SK-N-MC (cell line): ENCODE data around the gene CDKN1A.

ENCODE experiments used
- DNase-seq: peaks from one replicate; pipeline ENCODE4 v3.0.0-alpha.2; 2011; ENCODE audit warnings: low read depth, low spot score
- H3K27ac ChIP-seq: fragments of 200-600 bp; sonication (generic); 2 replicates; pipeline ENCODE4 v1.5.1; 2016; ENCODE audit warnings: mixed run types
- H3K36me3 ChIP-seq: fragments of 200-600 bp; sonication (generic); 2 replicates; pipeline ENCODE4 v1.6.1; 2017; ENCODE audit warnings: antibody characterized with exemption, low read length, mixed read lengths; ENCODE audit not compliant: insufficient read depth
- H3K4me3 ChIP-seq: fragments of 200-600 bp; sonication (generic); 2 replicates; pipeline ENCODE4 v1.5.1; 2016
- H3K9ac ChIP-seq: fragments of 200-600 bp; sonication (generic); 2 replicates; pipeline ENCODE4 v1.8.0; 2017; ENCODE audit warnings: mixed run types, mixed read lengths; ENCODE audit not compliant: insufficient read length
- H3K9me3 ChIP-seq: fragments of 200-600 bp; sonication (generic); 2 replicates; pipeline ENCODE4 v1.6.1; 2017; ENCODE audit warnings: low read depth, mild to moderate bottlenecking, antibody characterized with exemption, low read length, moderate library complexity, mixed read lengths
- EZH2 ChIP-seq: fragments of 200-600 bp; sonication (generic); IDR thresholded peaks from one replicate; pipeline ENCODE4 v1.6.1; 2017; ENCODE audit warnings: antibody characterized with exemption
- FOXP2 ChIP-seq: optimal IDR thresholded peaks from 2 replicates; pipeline ENCODE3; 2011; ENCODE audit warnings: mild to moderate bottlenecking, moderate library complexity; ENCODE audit not compliant: insufficient read depth; ENCODE audit errors: extremely low read length, control extremely low read depth
- POLR2AphosphoS5 ChIP-seq: IDR thresholded peaks from 2 replicates; pipeline ENCODE4 v1.6.1; 2012; ENCODE audit warnings: mild to moderate bottlenecking, low read depth, low read length, borderline replicate concordance

The CDKN1A gene

GRCh38 chr6:36678488-36679042 lies at the start of gene CDKN1A:
TSS of gene CDKN1A (plus strand) at chr6:36678714. CDS start at chr6:36684102, 5,388 bp downstream.
- no peak for DNase-seq
- no peaks in the 10 kb centered on the region for H3K9me3 ChIP-seq
- no peaks in the 10 kb centered on the region for H3K36me3 ChIP-seq
- TF ChIP-seq EZH2, result no peak
- TF ChIP-seq POLR2AphosphoS5, result peak; percentile 70
- no peak within 1 kb of the TSS for H3K27ac ChIP-seq
- peak within 1 kb of the TSS; percentile 75 for H3K4me3 ChIP-seq
- no peak within 1 kb of the TSS for H3K9ac ChIP-seq

GRCh38 chr6:36629784-36630183 lies 48.7 kb upstream of the CDKN1A start:
- Histone ChIP-seq H3K36me3 (no peaks in the 10 kb centered on the region), H3K4me3 (no peak overlapping the region), H3K27ac (no peak overlapping the region), H3K9ac (no peak overlapping the region), H3K9me3 (no peaks in the 10 kb centered on the region)
- DNase-seq, result no peak
- TF ChIP-seq POLR2AphosphoS5 (no peak), EZH2 (no peak), FOXP2 (no peak)

GRCh38 chr6:36631326-36632011 lies 47.0 kb upstream of the CDKN1A start:
- H3K9ac ChIP-seq, result no peak overlapping the region
- no peak overlapping the region for H3K4me3 ChIP-seq
- H3K36me3 ChIP-seq, result no peaks in the 10 kb centered on the region
- H3K27ac ChIP-seq, result no peak overlapping the region
- TF ChIP-seq POLR2AphosphoS5 (no peak), FOXP2 (no peak), EZH2 (no peak)
- no peaks in the 10 kb centered on the region for H3K9me3 ChIP-seq
- DNase-seq, result no peak

- Histone ChIP-seq H3K9me3 (no peaks in the 10 kb centered on the region), H3K9ac (no peak overlapping the region), H3K36me3 (no peaks in the 10 kb centered on the region), H3K4me3 (no peak overlapping the region), H3K27ac (no peak overlapping the region)
- DNase-seq, result no peak
- TF ChIP-seq EZH2 (no peak), FOXP2 (no peak), POLR2AphosphoS5 (no peak)
Measured at GRCh38 chr6:36633370-36633769, 45.1 kb upstream of the CDKN1A start.

- no peak overlapping the region for H3K9ac ChIP-seq
- no peak overlapping the region for H3K4me3 ChIP-seq
- H3K36me3 ChIP-seq, result no peaks in the 10 kb centered on the region
- no peak overlapping the region for H3K27ac ChIP-seq
- no peaks in the 10 kb centered on the region for H3K9me3 ChIP-seq
- TF ChIP-seq FOXP2, result no peak
- no peak for TF ChIP-seq EZH2
- TF ChIP-seq POLR2AphosphoS5, result no peak
- no peak for DNase-seq
Measured at GRCh38 chr6:36633915-36634314, 44.6 kb upstream of the CDKN1A start.

GRCh38 chr6:36634317-36635108 lies 44.0 kb upstream of the CDKN1A start:
- Histone ChIP-seq H3K9me3 (no peaks in the 10 kb centered on the region), H3K36me3 (no peaks in the 10 kb centered on the region), H3K4me3 (no peak overlapping the region), H3K27ac (no peak overlapping the region), H3K9ac (no peak overlapping the region)
- DNase-seq, result no peak
- no peak for TF ChIP-seq FOXP2
- TF ChIP-seq POLR2AphosphoS5, result no peak
- no peak for TF ChIP-seq EZH2

- Histone ChIP-seq H3K4me3 (no peak overlapping the region), H3K9ac (no peak overlapping the region), H3K9me3 (no peaks in the 10 kb centered on the region), H3K36me3 (no peaks in the 10 kb centered on the region), H3K27ac (no peak overlapping the region)
- no peak for TF ChIP-seq EZH2
- no peak for TF ChIP-seq FOXP2
- no peak for TF ChIP-seq POLR2AphosphoS5
- DNase-seq, result no peak
Measured at GRCh38 chr6:36636283-36636682, 42.2 kb upstream of the CDKN1A start.

- Histone ChIP-seq H3K27ac (no peak overlapping the region), H3K9me3 (no peaks in the 10 kb centered on the region), H3K4me3 (no peak overlapping the region), H3K36me3 (no peaks in the 10 kb centered on the region), H3K9ac (no peak overlapping the region)
- DNase-seq, result no peak
- TF ChIP-seq POLR2AphosphoS5 (no peak), FOXP2 (no peak), EZH2 (no peak)
Measured at GRCh38 chr6:36636687-36637418, 41.7 kb upstream of the CDKN1A start.
